Measurements from ENCODE around the gene PMM2.

GRCh38 chr16:8785408-8785807 is 12.2 kb upstream of the PMM2 start:
- TF ChIP-seq CTCF (IDR thresholded peaks at IDR 0.05), result no peak
- no peak for TF ChIP-seq POLR2A (IDR thresholded peaks at IDR 0.05)
- TF ChIP-seq EP300 (IDR thresholded peaks at IDR 0.05), result no peak
- no peak for TF ChIP-seq POLR2AphosphoS5 (IDR thresholded peaks at IDR 0.05)
